Measurements from ENCODE around the gene OSBPL9.

The OSBPL9 gene, protein sequence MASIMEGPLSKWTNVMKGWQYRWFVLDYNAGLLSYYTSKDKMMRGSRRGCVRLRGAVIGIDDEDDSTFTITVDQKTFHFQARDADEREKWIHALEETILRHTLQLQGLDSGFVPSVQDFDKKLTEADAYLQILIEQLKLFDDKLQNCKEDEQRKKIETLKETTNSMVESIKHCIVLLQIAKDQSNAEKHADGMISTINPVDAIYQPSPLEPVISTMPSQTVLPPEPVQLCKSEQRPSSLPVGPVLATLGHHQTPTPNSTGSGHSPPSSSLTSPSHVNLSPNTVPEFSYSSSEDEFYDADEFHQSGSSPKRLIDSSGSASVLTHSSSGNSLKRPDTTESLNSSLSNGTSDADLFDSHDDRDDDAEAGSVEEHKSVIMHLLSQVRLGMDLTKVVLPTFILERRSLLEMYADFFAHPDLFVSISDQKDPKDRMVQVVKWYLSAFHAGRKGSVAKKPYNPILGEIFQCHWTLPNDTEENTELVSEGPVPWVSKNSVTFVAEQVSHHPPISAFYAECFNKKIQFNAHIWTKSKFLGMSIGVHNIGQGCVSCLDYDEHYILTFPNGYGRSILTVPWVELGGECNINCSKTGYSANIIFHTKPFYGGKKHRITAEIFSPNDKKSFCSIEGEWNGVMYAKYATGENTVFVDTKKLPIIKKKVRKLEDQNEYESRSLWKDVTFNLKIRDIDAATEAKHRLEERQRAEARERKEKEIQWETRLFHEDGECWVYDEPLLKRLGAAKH
- total RNA-seq: 67.0 to 69.2 (median 68.2) reads per million in 3 donors

DNA sequence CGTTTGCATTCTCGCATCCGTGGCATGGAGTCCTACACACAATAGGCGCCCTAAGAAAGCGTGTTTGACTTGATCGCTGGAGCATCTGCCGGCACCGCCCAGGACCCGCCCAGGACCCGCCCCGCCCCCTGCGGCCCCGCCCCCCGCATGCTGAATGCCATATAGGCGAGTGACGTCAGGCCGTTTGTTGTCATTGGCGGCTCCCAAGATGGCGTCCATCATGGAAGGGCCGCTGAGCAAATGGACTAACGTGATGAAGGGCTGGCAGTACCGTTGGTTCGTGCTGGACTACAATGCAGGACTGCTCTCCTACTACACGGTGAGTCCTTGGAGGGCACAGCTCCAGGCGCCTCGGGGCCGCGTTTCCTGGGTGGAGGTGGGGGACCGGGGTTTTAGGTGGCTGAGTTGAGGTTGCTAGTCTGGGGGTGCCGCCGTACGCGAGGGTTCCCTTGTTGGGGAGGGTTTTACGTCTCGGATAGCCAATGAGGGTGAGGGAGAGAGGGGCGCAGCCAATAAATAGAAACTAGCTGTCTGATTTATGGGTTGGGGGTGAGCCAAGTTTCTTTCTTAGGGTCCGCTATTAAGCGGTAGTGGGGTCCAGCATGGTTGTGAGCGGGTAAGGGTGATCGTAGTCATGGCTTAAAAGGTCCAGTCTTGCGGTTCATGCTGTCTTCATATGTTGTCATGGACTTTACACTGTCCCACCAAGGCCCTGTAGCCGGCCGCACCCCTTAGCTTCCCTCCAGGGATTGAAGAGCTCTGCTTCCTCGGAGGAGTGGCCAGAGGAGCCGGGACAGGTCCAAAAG is at the start of gene OSBPL9:
Gene OSBPL9 (plus strand): TSS at position 190 of the 806 bp plus-strand sequence. CDS start 19 bp downstream, at position 209.
- Histone ChIP-seq H3K9me3 (ENCODE audit: control insufficient read depth, low read length) (no peaks in the 10 kb centered on the region), H3K36me3 (ENCODE audit: control insufficient read depth, insufficient read depth, low read length) (no peaks in the 10 kb centered on the region), H3K27me3 (replicated peaks; ENCODE audit: control insufficient read depth, insufficient read depth, low read length, poor library complexity, severe bottlenecking) (no peaks in the 10 kb centered on the region), H3K27ac (ENCODE audit: insufficient read depth, low read length, poor library complexity, severe bottlenecking) (peak within 1 kb of the TSS; percentile 67), H3K4me1 (ENCODE audit: control insufficient read depth, insufficient read depth, low read length, poor library complexity, severe bottlenecking) (peaks cover 16% of the 10 kb centered on the region), H3K4me3 (ENCODE audit: insufficient read depth, low read depth, low read length, poor library complexity, severe bottlenecking) (peak within 1 kb of the TSS; percentile 91)
- peak; percentile 80 to 86 (median 83) for DNase-seq

DNA sequence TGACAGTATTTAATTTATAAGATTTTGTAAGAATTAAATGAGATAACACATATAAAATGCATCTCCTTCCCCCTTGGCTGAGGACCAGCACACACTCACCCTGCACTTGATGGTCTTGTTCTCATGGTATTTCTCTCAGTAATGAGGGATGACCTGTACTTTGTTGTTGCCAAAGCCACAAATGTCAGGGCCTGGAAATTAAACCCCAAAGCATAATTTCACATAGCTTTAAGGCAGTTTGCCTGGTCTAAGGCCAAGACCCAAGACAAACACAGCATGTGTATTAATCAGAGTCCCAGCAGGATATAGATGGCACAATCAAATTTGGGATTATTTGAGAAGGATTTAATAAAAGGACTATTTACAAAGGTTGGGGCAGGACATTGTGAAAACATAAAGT is 49.2 kb upstream of the OSBPL9 start:
- no peak overlapping the region for H3K4me3 ChIP-seq (ENCODE audit: insufficient read depth, low read depth, low read length, poor library complexity, severe bottlenecking)
- no peaks in the 10 kb centered on the region for H3K36me3 ChIP-seq (ENCODE audit: control insufficient read depth, insufficient read depth, low read length)
- no peak overlapping the region for H3K27ac ChIP-seq (ENCODE audit: insufficient read depth, low read length, poor library complexity, severe bottlenecking)
- peaks cover 19% of the 10 kb centered on the region for H3K4me1 ChIP-seq (ENCODE audit: control insufficient read depth, insufficient read depth, low read length, poor library complexity, severe bottlenecking)
- H3K27me3 ChIP-seq (replicated peaks; ENCODE audit: control insufficient read depth, insufficient read depth, low read length, poor library complexity, severe bottlenecking): no peaks in the 10 kb centered on the region
- no peak for DNase-seq
- H3K9me3 ChIP-seq (ENCODE audit: control insufficient read depth, low read length): no peaks in the 10 kb centered on the region

DNA sequence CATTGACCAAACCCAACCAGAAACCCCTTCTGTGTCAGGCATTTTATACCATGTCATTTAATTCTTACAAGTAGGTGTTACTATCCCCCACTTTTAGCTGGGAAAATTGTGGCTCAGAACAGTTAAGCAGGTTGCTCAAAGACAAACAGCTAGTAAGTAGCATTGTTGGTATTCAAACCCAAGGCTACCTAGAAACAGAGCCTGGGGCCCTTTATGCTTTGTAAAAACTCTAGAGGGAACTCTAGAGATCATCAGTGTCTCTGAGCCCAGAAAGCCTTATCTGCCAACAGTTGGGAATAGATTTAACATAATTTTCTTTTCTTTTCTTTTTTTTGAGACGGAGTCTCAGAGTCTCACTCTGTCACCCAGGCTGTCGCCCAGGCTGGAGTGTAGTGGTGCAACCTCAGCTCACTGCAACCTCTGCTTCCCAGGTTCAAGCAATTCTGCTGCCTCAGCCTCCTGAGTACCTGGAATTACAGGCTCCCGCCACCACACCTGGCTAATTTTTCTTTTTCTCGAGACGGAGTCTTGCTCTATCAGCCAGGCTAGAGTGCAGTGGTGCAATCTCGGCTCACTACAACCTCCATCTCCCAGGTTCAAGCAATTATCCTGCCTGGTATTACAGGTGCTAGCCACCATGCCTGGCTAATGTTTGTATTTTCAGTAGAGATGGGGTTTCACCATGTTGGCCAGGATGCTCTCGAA is 48.5 kb upstream of the OSBPL9 start:
- Histone ChIP-seq H3K4me3 (ENCODE audit: insufficient read depth, low read depth, low read length, poor library complexity, severe bottlenecking) (no peak overlapping the region), H3K27ac (ENCODE audit: insufficient read depth, low read length, poor library complexity, severe bottlenecking) (peak overlapping the region; percentile 63), H3K9me3 (ENCODE audit: control insufficient read depth, low read length) (no peaks in the 10 kb centered on the region), H3K4me1 (ENCODE audit: control insufficient read depth, insufficient read depth, low read length, poor library complexity, severe bottlenecking) (peaks cover 19% of the 10 kb centered on the region), H3K27me3 (replicated peaks; ENCODE audit: control insufficient read depth, insufficient read depth, low read length, poor library complexity, severe bottlenecking) (no peaks in the 10 kb centered on the region), H3K36me3 (ENCODE audit: control insufficient read depth, insufficient read depth, low read length) (no peaks in the 10 kb centered on the region)
- no peak for DNase-seq

DNA sequence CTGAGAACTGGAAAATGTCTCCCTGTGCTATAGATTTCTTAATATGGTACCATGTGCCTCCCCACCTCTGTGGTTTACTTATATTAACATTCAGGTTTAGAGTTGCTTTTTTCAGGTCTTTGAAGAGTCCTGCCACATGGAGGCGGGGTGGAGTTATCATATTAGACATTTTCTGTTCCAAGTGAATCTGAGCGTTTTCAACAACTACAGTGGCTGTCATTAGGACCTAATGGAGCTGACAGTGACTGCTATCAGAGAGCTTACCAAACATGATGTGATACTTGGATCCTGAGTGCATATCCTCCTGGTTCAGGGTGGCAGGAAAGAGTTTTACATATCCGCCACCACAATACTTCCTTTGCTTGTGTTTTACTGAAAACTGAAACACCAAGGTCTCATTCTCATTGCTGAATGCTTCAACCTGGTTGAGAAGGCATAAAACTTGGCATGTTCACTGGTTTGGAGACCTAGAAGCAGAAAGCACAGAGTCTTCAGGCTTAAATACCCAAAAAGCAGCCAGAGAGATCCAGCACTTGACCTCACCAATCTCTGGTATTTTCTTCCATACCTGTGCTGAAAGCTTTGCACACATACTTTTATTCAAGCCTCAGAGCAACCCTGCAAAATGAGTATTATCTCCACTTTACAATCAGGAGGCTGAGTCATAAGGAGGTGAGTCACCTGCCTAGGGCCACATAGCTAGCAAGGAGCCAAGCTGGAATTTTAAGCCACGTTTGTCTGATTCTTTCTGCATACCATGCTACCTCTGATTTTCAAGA is 47.4 kb upstream of the OSBPL9 start:
- no peaks in the 10 kb centered on the region for H3K9me3 ChIP-seq (ENCODE audit: control insufficient read depth, low read length)
- DNase-seq: peak in 1 of 3 donors; percentile 25
- peaks cover 19% of the 10 kb centered on the region for H3K4me1 ChIP-seq (ENCODE audit: control insufficient read depth, insufficient read depth, low read length, poor library complexity, severe bottlenecking)
- no peak overlapping the region for H3K4me3 ChIP-seq (ENCODE audit: insufficient read depth, low read depth, low read length, poor library complexity, severe bottlenecking)
- H3K36me3 ChIP-seq (ENCODE audit: control insufficient read depth, insufficient read depth, low read length): no peaks in the 10 kb centered on the region
- peak overlapping the region; percentile 63 for H3K27ac ChIP-seq (ENCODE audit: insufficient read depth, low read length, poor library complexity, severe bottlenecking)
- H3K27me3 ChIP-seq (replicated peaks; ENCODE audit: control insufficient read depth, insufficient read depth, low read length, poor library complexity, severe bottlenecking): no peaks in the 10 kb centered on the region

DNA sequence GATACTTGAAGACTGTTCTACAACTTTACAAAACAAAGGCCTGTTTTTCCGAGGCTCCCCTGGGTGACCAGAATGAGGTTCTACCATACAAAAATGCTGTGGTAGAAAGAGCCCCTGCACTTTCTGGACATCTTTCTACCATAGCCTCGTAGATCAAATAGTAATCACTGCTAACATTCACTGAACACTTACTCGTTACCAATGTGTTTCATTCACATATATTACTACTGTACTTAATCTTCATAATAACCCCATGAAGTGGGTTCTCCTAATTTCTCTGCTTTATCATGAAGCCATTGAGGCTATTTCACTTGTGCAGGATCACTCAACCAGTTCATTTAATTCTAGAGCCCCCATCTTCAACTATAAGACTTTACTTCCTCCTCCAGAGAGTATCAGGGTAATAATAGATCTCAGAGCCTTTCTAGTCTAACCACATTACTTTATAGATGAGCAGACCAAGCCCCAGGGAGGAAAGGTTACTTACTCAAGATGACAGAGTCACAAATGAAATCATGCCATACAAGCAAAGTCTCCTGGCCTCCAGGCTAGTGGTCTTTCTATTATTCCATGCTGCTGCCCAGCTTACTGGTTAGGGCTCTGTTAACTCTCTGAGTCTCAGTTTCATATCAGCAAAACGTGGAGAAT is 46.7 kb upstream of the OSBPL9 start:
- Histone ChIP-seq H3K4me3 (ENCODE audit: insufficient read depth, low read depth, low read length, poor library complexity, severe bottlenecking) (no peak overlapping the region), H3K9me3 (ENCODE audit: control insufficient read depth, low read length) (no peaks in the 10 kb centered on the region), H3K4me1 (ENCODE audit: control insufficient read depth, insufficient read depth, low read length, poor library complexity, severe bottlenecking) (peaks cover 19% of the 10 kb centered on the region), H3K27ac (ENCODE audit: insufficient read depth, low read length, poor library complexity, severe bottlenecking) (peak overlapping the region; percentile 40), H3K27me3 (replicated peaks; ENCODE audit: control insufficient read depth, insufficient read depth, low read length, poor library complexity, severe bottlenecking) (no peaks in the 10 kb centered on the region), H3K36me3 (ENCODE audit: control insufficient read depth, insufficient read depth, low read length) (no peaks in the 10 kb centered on the region)
- DNase-seq: no peak

DNA sequence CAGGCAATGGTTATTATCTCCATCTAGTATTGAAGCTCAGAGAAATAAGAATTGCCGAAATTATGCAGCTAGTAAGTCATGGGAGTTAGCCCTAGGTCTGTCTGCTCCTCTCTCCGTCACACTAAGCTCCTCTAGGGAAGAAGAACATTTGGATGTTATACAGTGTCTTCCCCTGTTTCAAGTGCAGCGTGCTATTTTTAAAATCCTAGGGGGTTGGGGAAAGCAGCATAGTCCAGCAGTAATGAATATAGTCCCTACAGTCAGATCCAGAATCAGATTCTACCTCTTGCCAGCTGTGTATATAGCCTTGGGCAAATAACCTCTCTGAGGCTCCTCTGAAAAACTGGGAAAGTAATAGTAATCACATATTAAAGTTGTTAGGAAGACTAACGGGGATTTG is 44.5 kb upstream of the OSBPL9 start:
- no peaks in the 10 kb centered on the region for H3K9me3 ChIP-seq (ENCODE audit: control insufficient read depth, low read length)
- H3K4me1 ChIP-seq (ENCODE audit: control insufficient read depth, insufficient read depth, low read length, poor library complexity, severe bottlenecking): peaks cover 22% of the 10 kb centered on the region
- H3K36me3 ChIP-seq (ENCODE audit: control insufficient read depth, insufficient read depth, low read length): no peaks in the 10 kb centered on the region
- no peak for DNase-seq
- H3K27me3 ChIP-seq (replicated peaks; ENCODE audit: control insufficient read depth, insufficient read depth, low read length, poor library complexity, severe bottlenecking): no peaks in the 10 kb centered on the region
- H3K4me3 ChIP-seq (ENCODE audit: insufficient read depth, low read depth, low read length, poor library complexity, severe bottlenecking): no peak overlapping the region
- H3K27ac ChIP-seq (ENCODE audit: insufficient read depth, low read length, poor library complexity, severe bottlenecking): no peak overlapping the region

DNA sequence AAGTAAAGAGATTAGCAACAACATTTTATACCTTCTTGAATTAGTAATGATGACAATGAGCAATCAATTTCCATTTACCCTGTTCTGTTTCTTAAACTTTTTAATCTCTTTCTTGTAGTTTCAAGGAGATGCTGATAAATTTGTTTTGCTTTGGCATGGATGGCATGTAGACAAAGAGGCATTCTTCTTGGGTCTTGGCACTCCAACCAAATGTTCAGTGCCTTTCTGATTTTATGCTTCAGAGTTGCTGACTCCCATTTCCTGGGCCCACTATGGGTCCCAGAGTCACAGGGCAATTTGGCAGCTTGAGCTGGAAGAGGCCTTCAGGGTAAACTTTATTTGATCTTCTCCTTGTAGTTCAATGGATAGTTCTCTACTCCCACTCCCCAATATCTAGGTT is 42.1 kb upstream of the OSBPL9 start:
- H3K4me1 ChIP-seq (ENCODE audit: control insufficient read depth, insufficient read depth, low read length, poor library complexity, severe bottlenecking): peaks cover 14% of the 10 kb centered on the region
- no peak for DNase-seq
- no peak overlapping the region for H3K27ac ChIP-seq (ENCODE audit: insufficient read depth, low read length, poor library complexity, severe bottlenecking)
- H3K36me3 ChIP-seq (ENCODE audit: control insufficient read depth, insufficient read depth, low read length): no peaks in the 10 kb centered on the region
- no peaks in the 10 kb centered on the region for H3K27me3 ChIP-seq (replicated peaks; ENCODE audit: control insufficient read depth, insufficient read depth, low read length, poor library complexity, severe bottlenecking)
- H3K9me3 ChIP-seq (ENCODE audit: control insufficient read depth, low read length): no peaks in the 10 kb centered on the region
- no peak overlapping the region for H3K4me3 ChIP-seq (ENCODE audit: insufficient read depth, low read depth, low read length, poor library complexity, severe bottlenecking)

DNA sequence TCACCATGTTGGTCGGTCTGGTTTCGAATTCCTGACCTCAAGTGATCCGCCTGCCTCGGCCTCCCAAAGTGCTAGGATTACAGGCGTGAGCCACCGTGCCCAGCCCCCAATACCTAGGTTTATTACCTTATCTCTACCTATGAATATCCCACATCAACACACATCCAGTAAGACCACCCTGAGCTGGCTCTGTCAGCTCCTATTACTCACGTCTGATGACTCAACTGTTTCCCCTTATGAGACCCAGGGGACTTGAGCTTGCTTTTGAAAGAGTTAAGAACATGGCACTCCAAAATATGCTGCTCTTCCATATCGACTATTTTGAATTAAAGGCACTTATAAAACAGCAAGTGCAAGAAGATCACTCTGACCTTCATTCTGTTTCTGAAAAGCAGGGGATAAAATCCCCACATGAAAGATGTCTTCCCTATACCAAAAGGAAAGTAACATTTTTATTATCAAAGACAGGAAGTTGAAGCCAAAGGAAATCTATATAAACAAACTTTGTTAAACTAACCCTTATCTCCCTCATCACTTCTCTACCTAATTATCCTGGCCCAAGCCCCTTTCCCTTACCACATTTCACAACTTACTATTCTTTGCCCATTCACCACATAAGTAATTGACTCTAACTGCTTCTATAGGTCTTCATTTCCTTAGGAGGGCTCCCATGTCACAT is 41.3 kb upstream of the OSBPL9 start:
- no peaks in the 10 kb centered on the region for H3K27me3 ChIP-seq (replicated peaks; ENCODE audit: control insufficient read depth, insufficient read depth, low read length, poor library complexity, severe bottlenecking)
- no peak for DNase-seq
- no peak overlapping the region for H3K4me3 ChIP-seq (ENCODE audit: insufficient read depth, low read depth, low read length, poor library complexity, severe bottlenecking)
- no peaks in the 10 kb centered on the region for H3K36me3 ChIP-seq (ENCODE audit: control insufficient read depth, insufficient read depth, low read length)
- H3K9me3 ChIP-seq (ENCODE audit: control insufficient read depth, low read length): no peaks in the 10 kb centered on the region
- peaks cover 7% of the 10 kb centered on the region for H3K4me1 ChIP-seq (ENCODE audit: control insufficient read depth, insufficient read depth, low read length, poor library complexity, severe bottlenecking)
- no peak overlapping the region for H3K27ac ChIP-seq (ENCODE audit: insufficient read depth, low read length, poor library complexity, severe bottlenecking)
